MM.1S (cell line): ENCODE results near the gene MITF.

Experiments
- DNase-seq: peaks from one replicate; pipeline ENCODE4 v3.0.0-alpha.2; 2015
- H2AFZ ChIP-seq: fragments of 300-600 bp; sonication (generic); 2 replicates; pipeline ENCODE4 v1.6.0; 2016; ENCODE audit warnings: antibody characterized with exemption, low read length
- H3F3A ChIP-seq: fragments of 300-600 bp; sonication (generic); 2 replicates; pipeline ENCODE4 v1.6.1; 2016; ENCODE audit warnings: mild to moderate bottlenecking, antibody characterized with exemption, low read length, moderate library complexity, mixed read lengths; ENCODE audit not compliant: insufficient read depth
- H3K27ac ChIP-seq: fragments of 300-600 bp; sonication (generic); 2 replicates; pipeline ENCODE4 v1.5.1; 2016; ENCODE audit warnings: mild to moderate bottlenecking, low read length
- H3K27me3 ChIP-seq: fragments of 300-600 bp; sonication (generic); replicated peaks from 2 replicates; pipeline ENCODE4 v1.6.0; 2016; ENCODE audit warnings: low read length; ENCODE audit not compliant: insufficient read depth
- H3K36me3 ChIP-seq: fragments of 300-600 bp; sonication (generic); replicated peaks from 2 replicates; pipeline ENCODE4 v1.6.1; 2016; ENCODE audit warnings: mild to moderate bottlenecking, low read length, mixed read lengths; ENCODE audit not compliant: insufficient read depth
- H3K4me1 ChIP-seq: fragments of 300-600 bp; sonication (generic); 2 replicates; pipeline ENCODE4 v1.6.1; 2016; ENCODE audit warnings: low read length, mixed read lengths
- H3K4me2 ChIP-seq: fragments of 300-600 bp; sonication (generic); 2 replicates; pipeline ENCODE4 v1.6.0; 2016; ENCODE audit warnings: low read depth, low read length
- H3K4me3 ChIP-seq: fragments of 300-600 bp; sonication (generic); 2 replicates; pipeline ENCODE4 v1.5.1; 2016; ENCODE audit warnings: low read length, mixed read lengths
- H3K79me2 ChIP-seq: fragments of 300-600 bp; sonication (generic); 2 replicates; pipeline ENCODE4 v1.6.1; 2016; ENCODE audit warnings: mixed run types, low read length, mixed read lengths
- H3K9ac ChIP-seq: fragments of 300-600 bp; sonication (generic); 2 replicates; pipeline ENCODE4 v1.6.1; 2016; ENCODE audit warnings: low read length, mixed read lengths
- H3K9me2 ChIP-seq: fragments of 300-600 bp; sonication (generic); replicated peaks from 2 replicates; pipeline ENCODE4 v1.6.1; 2016; ENCODE audit warnings: mild to moderate bottlenecking, low read length, mixed read lengths; ENCODE audit not compliant: insufficient read depth
- H3K9me3 ChIP-seq: fragments of 300-600 bp; sonication (generic); replicated peaks from 2 replicates; pipeline ENCODE4 v1.6.1; 2016; ENCODE audit warnings: mild to moderate bottlenecking, low read length, mixed read lengths; ENCODE audit not compliant: insufficient read depth
- H4K20me1 ChIP-seq: fragments of 300-600 bp; sonication (generic); 2 replicates; pipeline ENCODE4 v1.6.1; 2016; ENCODE audit warnings: mild to moderate bottlenecking, low read length, moderate library complexity, mixed read lengths; ENCODE audit not compliant: insufficient read depth
- EZH2 ChIP-seq: fragments of 300-600 bp; sonication (generic); optimal IDR thresholded peaks from 2 replicates; pipeline ENCODE3; 2017; ENCODE audit warnings: low read depth, mild to moderate bottlenecking, antibody characterized with exemption, low read length, mixed read lengths
- EZH2phosphoT487 ChIP-seq: fragments of 300-600 bp; sonication (generic); IDR thresholded peaks from 2 replicates; pipeline ENCODE4 v1.6.1; 2018; ENCODE audit warnings: antibody characterized with exemption, low read length
- TF ChIP-seq, protein P1 (sequence below): fragments of 300-600 bp; sonication (generic); IDR thresholded peaks from 2 replicates; pipeline ENCODE4 v1.5.1; 2016; ENCODE audit warnings: antibody characterized with exemption, low read length, mixed read lengths

Gene MITF

DNA sequence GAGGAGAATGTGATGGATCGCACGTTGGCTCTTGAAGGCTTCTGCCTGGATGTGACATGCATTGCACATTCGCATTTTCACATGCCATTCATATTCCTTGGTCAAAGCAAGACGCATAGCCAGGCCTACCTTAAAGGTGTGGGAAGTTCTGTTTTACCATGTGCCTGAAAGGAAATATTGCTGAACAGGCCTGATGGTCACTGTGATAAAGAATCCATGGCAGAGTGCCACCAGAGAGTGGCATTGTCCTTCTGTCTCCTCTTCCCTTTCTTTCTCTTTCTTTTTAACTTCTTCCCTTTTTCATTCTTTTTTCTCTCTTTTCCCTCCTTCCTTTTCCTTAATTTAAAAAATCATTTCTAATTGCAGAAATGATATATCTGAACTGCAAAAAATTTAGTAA, 15.9 kb upstream of the MITF start:
- Histone ChIP-seq H3F3A (no peaks in the 10 kb centered on the region), H3K27ac (no peak overlapping the region), H3K27me3 (no peaks in the 10 kb centered on the region), H2AFZ (no peak overlapping the region), H3K36me3 (no peaks in the 10 kb centered on the region), H3K4me2 (no peak overlapping the region), H3K4me1 (no peaks in the 10 kb centered on the region), H3K9ac (no peak overlapping the region), H3K9me3 (no peaks in the 10 kb centered on the region), H4K20me1 (no peaks in the 10 kb centered on the region), H3K79me2 (no peaks in the 10 kb centered on the region), H3K4me3 (no peak overlapping the region), H3K9me2 (no peaks in the 10 kb centered on the region)
- no peak for DNase-seq
- TF ChIP-seq, protein P1, sequence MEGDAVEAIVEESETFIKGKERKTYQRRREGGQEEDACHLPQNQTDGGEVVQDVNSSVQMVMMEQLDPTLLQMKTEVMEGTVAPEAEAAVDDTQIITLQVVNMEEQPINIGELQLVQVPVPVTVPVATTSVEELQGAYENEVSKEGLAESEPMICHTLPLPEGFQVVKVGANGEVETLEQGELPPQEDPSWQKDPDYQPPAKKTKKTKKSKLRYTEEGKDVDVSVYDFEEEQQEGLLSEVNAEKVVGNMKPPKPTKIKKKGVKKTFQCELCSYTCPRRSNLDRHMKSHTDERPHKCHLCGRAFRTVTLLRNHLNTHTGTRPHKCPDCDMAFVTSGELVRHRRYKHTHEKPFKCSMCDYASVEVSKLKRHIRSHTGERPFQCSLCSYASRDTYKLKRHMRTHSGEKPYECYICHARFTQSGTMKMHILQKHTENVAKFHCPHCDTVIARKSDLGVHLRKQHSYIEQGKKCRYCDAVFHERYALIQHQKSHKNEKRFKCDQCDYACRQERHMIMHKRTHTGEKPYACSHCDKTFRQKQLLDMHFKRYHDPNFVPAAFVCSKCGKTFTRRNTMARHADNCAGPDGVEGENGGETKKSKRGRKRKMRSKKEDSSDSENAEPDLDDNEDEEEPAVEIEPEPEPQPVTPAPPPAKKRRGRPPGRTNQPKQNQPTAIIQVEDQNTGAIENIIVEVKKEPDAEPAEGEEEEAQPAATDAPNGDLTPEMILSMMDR = no peak
- no peak for TF ChIP-seq EZH2
- TF ChIP-seq EZH2phosphoT487 = no peak

DNA sequence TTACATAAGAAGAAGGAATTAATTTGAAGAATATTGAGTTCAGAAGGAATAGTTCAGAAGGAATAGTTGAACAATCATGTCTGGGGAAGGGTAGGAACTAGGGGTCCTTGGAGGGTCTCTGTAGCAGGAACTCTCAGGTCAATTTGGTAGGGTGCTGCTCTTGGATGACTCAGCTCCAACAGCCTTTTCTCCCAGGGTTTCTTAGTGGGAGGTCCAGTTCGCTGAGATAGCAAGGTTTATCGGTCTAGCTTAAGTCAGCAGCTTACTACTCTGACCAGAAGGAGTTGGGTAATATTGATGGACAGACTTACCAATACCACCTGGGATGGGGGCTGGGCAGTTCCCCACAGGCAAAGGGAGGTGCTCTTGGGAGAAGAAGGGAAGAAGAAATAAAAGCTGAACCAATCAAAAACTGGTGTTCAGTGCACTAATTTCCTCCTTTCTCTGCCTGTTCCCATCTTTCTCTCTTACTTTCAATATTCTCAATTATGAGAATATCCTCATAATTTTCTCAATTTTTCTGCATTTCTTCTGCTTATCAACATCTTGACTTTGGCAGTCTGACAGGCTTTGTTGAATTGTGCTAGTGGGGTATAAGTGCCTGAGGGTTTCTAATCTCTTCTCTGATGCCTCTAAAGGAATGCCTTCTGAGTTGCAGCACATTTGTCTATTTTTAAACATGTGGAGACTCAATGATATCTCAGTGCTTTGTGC, 14.4 kb upstream of the MITF start:
- H2AFZ ChIP-seq = no peak overlapping the region
- H3F3A ChIP-seq = no peaks in the 10 kb centered on the region
- no peak for DNase-seq
- H3K27ac ChIP-seq = no peak overlapping the region
- H3K9me2 ChIP-seq = no peaks in the 10 kb centered on the region
- H3K9me3 ChIP-seq = no peaks in the 10 kb centered on the region
- no peaks in the 10 kb centered on the region for H3K79me2 ChIP-seq
- no peaks in the 10 kb centered on the region for H3K36me3 ChIP-seq
- H3K27me3 ChIP-seq = no peaks in the 10 kb centered on the region
- no peak overlapping the region for H3K4me3 ChIP-seq
- H4K20me1 ChIP-seq = no peaks in the 10 kb centered on the region
- H3K4me1 ChIP-seq = no peaks in the 10 kb centered on the region
- H3K4me2 ChIP-seq = no peak overlapping the region
- H3K9ac ChIP-seq = no peak overlapping the region
- no peak for TF ChIP-seq EZH2
- TF ChIP-seq EZH2phosphoT487 = no peak
- TF ChIP-seq, protein P1 = no peak

DNA sequence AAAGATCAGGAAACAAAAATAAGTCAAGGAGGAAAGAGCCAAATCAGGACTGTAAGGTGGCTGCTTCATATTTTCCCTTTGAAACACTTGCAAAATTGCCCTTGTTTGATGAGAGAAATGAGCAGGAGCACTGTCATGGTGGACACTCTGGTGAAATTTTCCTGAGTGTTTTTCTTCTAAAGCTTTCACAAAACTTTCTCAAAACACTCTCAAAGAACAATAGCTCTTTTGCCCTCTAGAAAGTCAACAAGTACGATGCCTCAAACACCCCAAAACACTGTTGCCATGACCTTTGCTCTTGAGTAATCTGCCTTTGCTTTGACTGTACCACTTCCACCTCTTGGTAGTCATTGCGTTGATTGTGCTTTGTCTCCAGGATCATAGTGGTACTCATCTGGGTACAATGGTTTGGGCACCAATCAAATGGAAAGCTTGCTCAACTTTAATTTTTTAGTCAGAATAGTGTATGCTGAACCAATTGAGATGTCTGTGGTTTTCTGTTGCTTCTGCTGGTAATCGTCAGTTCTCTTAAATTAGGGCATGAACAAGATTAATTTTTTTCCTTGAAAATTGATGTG, 13.2 kb upstream of the MITF start:
- Histone ChIP-seq H3K9me2 (no peaks in the 10 kb centered on the region), H4K20me1 (no peaks in the 10 kb centered on the region), H3K9me3 (no peaks in the 10 kb centered on the region), H3K36me3 (no peaks in the 10 kb centered on the region), H3F3A (no peaks in the 10 kb centered on the region), H3K79me2 (no peaks in the 10 kb centered on the region), H3K9ac (no peak overlapping the region), H2AFZ (no peak overlapping the region), H3K4me1 (no peaks in the 10 kb centered on the region), H3K4me2 (no peak overlapping the region), H3K27me3 (no peaks in the 10 kb centered on the region), H3K27ac (no peak overlapping the region), H3K4me3 (no peak overlapping the region)
- no peak for DNase-seq
- TF ChIP-seq, protein P1 = no peak
- TF ChIP-seq EZH2phosphoT487 (no peak), EZH2 (no peak)
